ENCODE measurements around the gene PRXL2A. TPM values are rescaled to one million over a fixed set of nuclear protein-coding genes. Genes with fewer than 3 reads are reported as not detected.

The PRXL2A gene
- polyA plus RNA-seq, 1 of the 3 experiments (the other 2 are of a cell fraction): 15.6 TPM

GRCh38 chr10:80437227-80437626 lies 28.9 kb downstream of the PRXL2A start:
- ChIA-PET CTCF (interaction anchor here (1.6 to 2.1 kb wide), 2 partner anchors 54 to 68 kb away, joined by 4 to 9 read pairs; no protein-coding TSS in a partner anchor), POLR2A (interaction anchor here (2.8 kb wide), 1 partner anchor 29 kb away, joined by 9 read pairs; the partner anchor contains the start of gene PRXL2A)
- Histone ChIP-seq H3K27ac (ENCODE audit: low read depth in 2 of 2, low read length in 1 of 2) (no peak overlapping the region), H2AFZ (ENCODE audit: low read depth) (no peak overlapping the region), H3K9me2 (no peaks in the 10 kb centered on the region), H3F3A (replicated peaks; ENCODE audit: insufficient read depth) (no peaks in the 10 kb centered on the region), H3K36me3 (replicated peaks in 1 of 2; ENCODE audit: control insufficient read depth in 1 of 2, insufficient read depth in 2 of 2, low read length in 1 of 2) (no peaks in the 10 kb centered on the region), H3K27me3 (ENCODE audit: insufficient read depth) (no peaks in the 10 kb centered on the region), H4K20me1 (ENCODE audit: insufficient read depth) (no peaks in the 10 kb centered on the region), H3K4me1 (ENCODE audit: control insufficient read depth in 1 of 2, insufficient read depth in 2 of 2, low read depth in 1 of 2, low read length in 1 of 2) (no peaks in the 10 kb centered on the region), H3K9ac (no peak overlapping the region), H3K9me3 (no peaks in the 10 kb centered on the region), H3K4me2 (no peak overlapping the region), H3K4me3 (ENCODE audit: low read depth in 2 of 2, low read length in 1 of 2) (no peak overlapping the region), H3K79me2 (ENCODE audit: insufficient read depth) (no peaks in the 10 kb centered on the region)
- WGBS (ENCODE audit: low lambda C conversion rate): 83% methylated on average over 2 of the region's 2 CpGs
- DNase-seq: no peak
- TF ChIP-seq, protein P1, sequence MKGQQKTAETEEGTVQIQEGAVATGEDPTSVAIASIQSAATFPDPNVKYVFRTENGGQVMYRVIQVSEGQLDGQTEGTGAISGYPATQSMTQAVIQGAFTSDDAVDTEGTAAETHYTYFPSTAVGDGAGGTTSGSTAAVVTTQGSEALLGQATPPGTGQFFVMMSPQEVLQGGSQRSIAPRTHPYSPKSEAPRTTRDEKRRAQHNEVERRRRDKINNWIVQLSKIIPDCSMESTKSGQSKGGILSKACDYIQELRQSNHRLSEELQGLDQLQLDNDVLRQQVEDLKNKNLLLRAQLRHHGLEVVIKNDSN (IDR thresholded peaks at IDR 0.05; ENCODE audit: borderline replicate concordance, low read depth): no peak
- TF ChIP-seq SIN3A (IDR thresholded peaks at IDR 0.05; ENCODE audit: borderline replicate concordance, low read depth, low read length) (no peak), TEAD4 (IDR thresholded peaks at IDR 0.05; ENCODE audit: borderline replicate concordance, insufficient read depth) (no peak), REST (IDR thresholded peaks at IDR 0.05; ENCODE audit: low read depth, low read length) (no peak), RAD21 (IDR thresholded peaks at IDR 0.05; ENCODE audit: low read length) (no peak), POLR2AphosphoS5 (IDR thresholded peaks at IDR 0.05; ENCODE audit: low read depth, low read length) (no peak), PBX3 (IDR thresholded peaks at IDR 0.05) (no peak), EP300 (IDR thresholded peaks at IDR 0.05; ENCODE audit: borderline replicate concordance in 1 of 2, low read depth in 1 of 2, low read length in 1 of 2) (no peak), IRF3 (IDR thresholded peaks at IDR 0.05; ENCODE audit: low read depth, low read length) (no peak)

- Histone ChIP-seq H3K9ac (no peak overlapping the region), H3F3A (replicated peaks; ENCODE audit: insufficient read depth) (peaks cover 6% of the 10 kb centered on the region), H3K27ac (ENCODE audit: low read depth in 2 of 2, low read length in 1 of 2) (no peak overlapping the region), H3K36me3 (replicated peaks in 1 of 2; ENCODE audit: control insufficient read depth in 1 of 2, insufficient read depth in 2 of 2, low read length in 1 of 2) (no peaks in the 10 kb centered on the region), H3K4me2 (no peak overlapping the region), H3K9me2 (no peaks in the 10 kb centered on the region), H2AFZ (ENCODE audit: low read depth) (no peak overlapping the region), H3K4me3 (ENCODE audit: low read depth in 2 of 2, low read length in 1 of 2) (no peak overlapping the region), H3K9me3 (no peaks in the 10 kb centered on the region), H4K20me1 (ENCODE audit: insufficient read depth) (no peaks in the 10 kb centered on the region), H3K27me3 (ENCODE audit: insufficient read depth) (no peaks in the 10 kb centered on the region), H3K4me1 (ENCODE audit: control insufficient read depth in 1 of 2, insufficient read depth in 2 of 2, low read depth in 1 of 2, low read length in 1 of 2) (peaks cover 11 to 22% of the 10 kb centered on the region in 2 experiments; a peak in 3 of 4 replicates), H3K79me2 (ENCODE audit: insufficient read depth) (no peaks in the 10 kb centered on the region)
- ChIA-PET POLR2A (no interaction called here), CTCF (interaction anchor here (3.9 to 35.3 kb wide), 3 partner anchors 59 to 220 kb away, joined by 25 to 602 read pairs (median 73); no protein-coding TSS in a partner anchor)
- DNase-seq: no peak
- WGBS (ENCODE audit: low lambda C conversion rate): 90% methylated on average over 8 of the region's 8 CpGs
- no peak for TF ChIP-seq MXI1 (IDR thresholded peaks at IDR 0.05; ENCODE audit: low read depth, low read length)
- TF ChIP-seq EP300 (IDR thresholded peaks at IDR 0.05; ENCODE audit: borderline replicate concordance in 1 of 2, low read depth in 1 of 2, low read length in 1 of 2): no peak
- no peak for TF ChIP-seq RAD21 (IDR thresholded peaks at IDR 0.05; ENCODE audit: low read length)
- TF ChIP-seq FOXJ3 (CRISPR knock-in tag; IDR thresholded peaks at IDR 0.05): no peak
- TF ChIP-seq TEAD4 (IDR thresholded peaks at IDR 0.05; ENCODE audit: borderline replicate concordance, insufficient read depth): no peak
- TF ChIP-seq SIN3A (IDR thresholded peaks at IDR 0.05; ENCODE audit: borderline replicate concordance, low read depth, low read length): no peak
- TF ChIP-seq POLR2AphosphoS5 (IDR thresholded peaks at IDR 0.05; ENCODE audit: low read depth, low read length): no peak
- no peak for TF ChIP-seq SMC3 (IDR thresholded peaks at IDR 0.05; ENCODE audit: low read depth, low read length)
- TF ChIP-seq MEF2A (IDR thresholded peaks at IDR 0.05; ENCODE audit: borderline replicate concordance, low read depth): no peak
- TF ChIP-seq FOSL2 (IDR thresholded peaks at IDR 0.05; ENCODE audit: borderline replicate concordance, low read depth): no peak
- no peak for TF ChIP-seq GABPA (IDR thresholded peaks at IDR 0.05; ENCODE audit: low read depth)
- no peak for TF ChIP-seq GATA2 (CRISPR knock-in tag; IDR thresholded peaks at IDR 0.05)
- TF ChIP-seq YY1 (IDR thresholded peaks at IDR 0.05; ENCODE audit: low read depth): no peak
These were observed 33.5 kb downstream of the PRXL2A start for GRCh38 chr10:80441831-80442230.

Measured in SK-N-SH (cell line).